Stimulated activated CD4-positive, alpha-beta T cell treated with anti-CD3 and anti-CD28 coated beads, Interleukin-2, amount 100 ng/mL, for 48 hours (primary cell): ENCODE data around the gene OR5W2.
"Not testable (repeated sequence)": the region's sequence is repeated elsewhere in the genome, so short reads cannot be mapped to it uniquely, and the experiment has no call there.

Experiments used
- DNase-seq, 2 donors: peaks; one replicate each; pipeline ENCODE4 v3.0.0-alpha.2; 2020

OR5W2 gene

DNA sequence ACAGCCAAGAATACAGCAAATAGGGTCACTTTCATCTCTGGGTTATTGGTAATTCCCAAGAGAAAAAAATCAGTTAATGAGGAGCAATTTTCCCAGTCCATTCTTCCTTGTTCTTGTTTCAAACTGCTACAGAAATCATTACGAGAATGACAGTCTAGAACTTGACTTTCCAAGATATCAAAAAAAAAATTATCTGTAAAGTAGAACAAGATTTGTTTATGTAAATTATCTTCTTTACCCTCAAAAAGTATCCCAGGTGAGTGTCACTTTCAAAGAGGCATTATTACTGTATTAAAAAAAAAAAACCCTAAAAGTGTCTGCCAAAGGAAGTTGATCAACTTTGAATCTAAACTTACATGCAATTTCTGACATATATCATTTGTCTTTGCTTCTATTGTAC lies at the start of gene OR5W2:
OR5W2 (minus strand) TSS at position 101 of the 400 bp plus-strand sequence; CDS start at position 101, 0 bp downstream.
- no peak for DNase-seq

DNA sequence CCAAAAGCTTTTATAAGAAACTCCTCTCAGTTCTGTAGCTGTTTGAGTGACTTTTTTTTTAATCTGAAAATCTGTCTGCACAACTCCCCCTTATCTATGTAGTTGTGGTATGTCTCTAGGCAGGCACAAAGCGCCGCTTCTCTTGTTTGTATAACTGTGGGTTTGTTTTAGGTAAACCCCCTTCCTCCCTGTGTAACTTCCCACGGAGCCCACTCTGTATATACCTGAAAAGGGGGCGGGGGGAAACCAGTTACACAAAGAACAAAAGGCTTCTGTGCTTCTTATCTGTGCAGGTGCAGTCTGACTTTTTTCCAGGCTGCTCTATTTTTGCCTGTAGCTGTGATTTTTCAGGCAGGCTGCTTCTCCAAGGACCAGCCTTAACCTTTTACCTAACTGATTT lies 42.1 kb upstream of the OR5W2 start:
- no peak for DNase-seq

DNA sequence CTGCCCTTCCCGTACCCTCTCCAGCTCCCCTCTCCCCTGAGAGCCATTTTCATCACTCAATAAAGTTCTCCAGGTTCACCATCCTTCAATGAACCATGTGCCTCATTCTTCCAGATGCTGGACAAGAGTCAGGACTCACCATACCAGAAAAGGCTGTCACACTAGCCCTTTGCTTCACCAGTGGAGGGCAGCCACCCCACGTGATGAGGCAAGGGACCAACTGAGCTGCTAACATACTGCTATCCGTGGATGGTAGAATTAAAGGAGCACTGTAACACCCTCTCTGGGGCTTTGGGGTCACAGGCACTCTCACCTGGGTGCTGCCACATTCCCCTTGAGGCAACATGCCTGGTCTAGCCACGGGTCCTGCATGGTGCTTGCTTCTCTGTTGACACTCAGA lies 34.9 kb upstream of the OR5W2 start:
- DNase-seq = no peak

DNA sequence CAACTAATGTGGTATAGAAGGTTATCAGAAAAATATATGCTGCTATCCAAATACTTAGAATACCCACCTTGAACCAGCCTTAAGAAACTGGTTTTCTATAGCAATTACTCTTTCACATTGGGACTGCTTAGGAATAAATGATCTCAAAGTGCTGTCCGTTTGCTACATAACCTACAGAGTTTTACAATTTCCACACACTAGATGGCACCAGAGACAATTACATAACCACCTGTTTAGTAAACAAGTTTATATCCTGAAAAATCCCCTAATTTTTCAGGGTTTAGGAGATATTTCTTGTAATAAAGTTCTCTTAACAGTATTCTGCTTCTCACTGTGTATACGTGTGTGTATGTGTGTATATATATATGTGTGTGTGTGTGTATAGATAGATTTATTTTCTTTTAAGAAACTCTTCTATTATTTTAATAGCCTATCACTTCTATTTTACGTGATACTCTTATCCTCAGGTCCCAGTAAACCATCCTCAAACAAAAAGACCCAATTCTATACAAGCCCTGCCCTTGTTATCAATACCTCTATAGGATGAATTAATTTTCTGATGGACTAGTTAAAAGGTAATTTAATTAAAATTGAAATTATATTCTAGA lies 28.5 kb upstream of the OR5W2 start:
- DNase-seq = no peak

DNA sequence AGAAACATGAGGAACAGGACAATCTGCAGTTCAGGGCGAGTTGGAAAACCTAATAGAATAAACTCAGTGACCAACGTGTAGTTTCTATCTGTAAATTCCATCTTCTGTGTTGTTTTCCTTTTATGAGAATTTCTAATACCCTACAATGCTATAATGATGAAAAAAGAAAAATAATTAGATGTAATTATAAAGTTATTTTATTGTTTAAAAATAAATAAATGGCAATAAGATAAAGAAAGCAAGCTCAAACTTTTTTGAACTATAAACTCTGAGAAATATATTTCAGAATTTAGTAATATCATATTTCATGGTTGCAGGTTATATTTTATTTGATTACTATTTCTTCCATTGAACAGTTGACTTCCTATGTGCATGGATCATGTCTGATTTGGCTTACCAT lies 21.9 kb upstream of the OR5W2 start, which contains the start of gene OR5I1:
OR5I1 (minus strand) TSS at position 101 of the 400 bp plus-strand sequence; CDS start at position 101, 0 bp downstream.
- DNase-seq = no peak

DNA sequence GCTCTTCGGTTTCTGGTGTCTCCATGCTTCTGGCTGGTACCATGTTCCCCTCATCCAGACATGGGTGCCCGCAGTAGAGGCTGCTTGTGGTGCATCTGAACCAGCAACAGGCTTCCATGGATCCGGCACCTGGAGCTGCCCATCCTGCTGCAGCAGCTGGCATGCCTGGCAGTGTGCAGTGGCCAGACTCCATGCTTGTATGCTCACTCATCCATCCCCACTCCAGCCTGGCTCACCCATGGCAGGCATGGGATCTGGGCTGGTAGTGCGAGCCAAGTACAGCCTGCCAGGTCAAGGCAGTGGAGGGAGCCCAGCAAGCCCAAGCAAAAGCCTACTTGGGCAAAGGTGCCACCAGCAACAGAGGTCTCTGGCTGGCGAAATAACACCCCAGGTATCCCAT lies 6.2 kb upstream of the OR5W2 start:
- DNase-seq = no peak

DNA sequence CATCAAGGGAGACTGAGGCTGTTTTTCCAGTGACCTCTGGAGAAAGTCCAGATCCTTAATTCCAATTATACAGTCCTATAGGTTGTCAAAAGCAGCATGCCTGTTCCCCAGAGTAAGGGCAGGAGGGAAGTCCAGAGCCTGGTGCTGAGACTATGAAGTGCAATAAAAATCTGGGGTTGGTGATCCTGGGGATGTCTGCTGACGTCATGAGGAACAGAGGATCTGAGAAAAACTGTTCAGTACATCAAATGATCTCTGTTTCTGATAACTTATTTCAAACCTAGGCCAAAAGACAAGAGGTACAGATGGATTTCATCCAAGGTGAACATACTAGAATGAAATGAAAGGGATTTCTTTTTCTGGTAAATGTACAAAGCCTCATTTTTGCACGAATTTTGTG lies 12.1 kb downstream of the OR5W2 start:
- DNase-seq = no peak

DNA sequence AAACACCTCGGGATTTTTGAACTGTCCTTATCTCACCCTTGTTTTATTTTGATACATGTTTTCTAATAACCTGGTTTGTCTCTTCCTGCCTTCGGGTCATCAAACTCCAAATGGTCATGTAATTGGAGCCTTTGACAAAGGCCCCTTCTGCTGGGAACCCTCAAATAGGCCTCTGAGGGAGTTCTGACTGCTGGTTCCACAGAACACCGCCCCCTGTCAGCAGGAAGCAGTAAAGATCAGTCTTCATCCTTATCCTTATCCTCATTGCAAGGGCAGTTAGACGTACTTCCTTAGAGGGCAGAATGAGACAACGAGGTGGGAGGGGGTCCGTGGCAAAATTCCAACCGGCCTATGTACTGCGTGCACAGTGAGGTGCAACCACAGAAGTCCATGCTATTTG lies 19.2 kb downstream of the OR5W2 start:
- DNase-seq = no peak

DNA sequence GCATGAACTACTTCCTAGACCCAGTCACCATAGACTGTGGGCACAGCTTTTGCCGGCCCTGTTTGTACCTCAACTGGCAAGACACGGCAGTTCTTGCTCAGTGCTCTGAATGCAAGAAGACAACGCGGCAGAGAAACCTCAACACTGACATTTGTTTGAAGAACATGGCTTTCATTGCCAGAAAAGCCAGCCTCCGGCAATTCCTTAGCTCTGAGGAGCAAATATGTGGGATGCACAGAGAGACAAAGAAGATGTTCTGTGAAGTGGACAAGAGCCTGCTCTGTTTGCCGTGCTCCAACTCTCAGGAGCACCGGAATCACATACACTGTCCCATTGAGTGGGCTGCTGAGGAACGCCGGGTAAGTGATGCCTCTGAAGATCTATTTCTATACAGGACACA lies 28.9 kb downstream of the OR5W2 start:
- DNase-seq = not testable (repeated sequence)

DNA sequence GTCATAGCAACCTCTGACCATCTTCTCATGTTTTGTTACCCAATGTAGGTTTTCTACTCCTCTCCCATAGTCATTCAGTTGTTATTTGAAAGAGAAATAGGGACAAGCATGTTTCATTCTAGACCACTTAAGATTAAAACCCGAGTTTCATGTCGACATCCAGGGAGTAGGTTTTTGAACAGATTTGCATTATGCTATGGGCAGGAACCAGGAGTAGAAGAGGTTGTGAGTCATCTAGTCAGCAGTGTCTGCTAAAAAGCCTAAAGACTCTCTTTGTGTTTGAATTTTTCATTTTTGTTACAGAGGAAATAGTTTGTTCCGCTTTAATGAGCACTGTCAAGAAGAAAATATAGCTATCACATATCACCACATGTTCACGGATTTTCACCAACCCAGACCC lies 29.4 kb downstream of the OR5W2 start:
- not testable (repeated sequence) for DNase-seq

DNA sequence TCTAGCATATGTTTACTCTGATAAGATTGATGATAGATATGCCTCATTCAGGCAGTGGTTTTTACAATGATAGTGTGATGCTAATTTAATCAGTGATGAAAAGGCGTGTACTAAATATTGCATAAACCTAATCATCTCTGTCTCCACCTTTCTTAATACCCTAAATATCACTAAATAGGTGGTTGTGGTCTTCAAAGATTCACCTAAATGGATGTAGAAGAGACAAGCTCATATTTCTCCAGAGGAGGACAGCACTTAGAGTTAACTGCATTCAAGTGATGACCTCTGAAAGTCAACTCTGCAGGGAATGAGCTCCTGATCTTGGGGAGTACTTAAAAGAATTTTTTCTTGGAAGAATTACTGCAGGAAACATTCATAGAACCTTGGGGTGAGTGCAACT lies 31.4 kb downstream of the OR5W2 start, which contains the start of gene TRIM51:
TRIM51 (plus strand) TSS at position 301 of the 400 bp plus-strand sequence. CDS start 2,132 bp downstream, outside the sequence.
- DNase-seq = not testable (repeated sequence)

DNA sequence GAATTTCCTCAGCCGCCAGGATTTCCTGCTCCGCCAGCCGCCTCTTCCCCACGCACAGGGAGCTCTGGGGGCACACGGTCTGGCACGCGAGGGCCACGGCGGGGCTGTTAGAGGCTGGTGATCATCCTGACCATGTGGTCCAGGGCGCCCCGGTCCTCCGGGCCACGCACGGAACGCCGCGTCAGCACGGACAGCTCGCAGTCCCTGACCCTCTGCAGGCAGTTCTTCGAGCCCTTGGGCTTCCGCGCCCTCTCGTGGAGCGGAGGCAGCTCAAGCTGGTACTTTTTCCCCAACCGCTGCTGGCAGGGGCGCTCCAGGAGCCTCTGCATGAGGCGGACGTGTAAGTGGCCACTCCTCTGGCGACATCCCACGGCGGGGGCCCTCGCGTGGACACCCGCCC lies 41.2 kb downstream of the OR5W2 start:
- DNase-seq = not testable (repeated sequence)

DNA sequence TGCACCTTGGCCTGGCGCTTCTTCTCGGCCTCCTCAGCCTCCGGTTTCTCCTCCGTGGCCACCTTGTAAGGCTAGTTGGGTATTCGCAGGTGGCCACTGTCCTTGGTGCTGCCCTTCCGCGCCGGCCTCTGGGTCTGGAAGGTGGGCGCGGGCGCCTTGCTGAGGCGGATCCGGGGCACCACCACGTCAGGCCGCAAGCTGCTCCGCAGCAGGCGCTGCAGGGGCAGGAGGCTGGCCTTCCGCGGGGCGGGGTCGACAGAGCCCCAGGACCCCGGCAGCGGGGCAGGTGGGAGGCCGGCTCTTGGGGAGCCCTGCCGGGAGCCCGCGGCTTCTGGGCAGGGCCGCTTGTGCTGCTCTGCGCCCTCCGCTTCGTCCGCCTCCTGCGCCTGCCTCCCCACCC lies 41.7 kb downstream of the OR5W2 start:
- not testable (repeated sequence) for DNase-seq

DNA sequence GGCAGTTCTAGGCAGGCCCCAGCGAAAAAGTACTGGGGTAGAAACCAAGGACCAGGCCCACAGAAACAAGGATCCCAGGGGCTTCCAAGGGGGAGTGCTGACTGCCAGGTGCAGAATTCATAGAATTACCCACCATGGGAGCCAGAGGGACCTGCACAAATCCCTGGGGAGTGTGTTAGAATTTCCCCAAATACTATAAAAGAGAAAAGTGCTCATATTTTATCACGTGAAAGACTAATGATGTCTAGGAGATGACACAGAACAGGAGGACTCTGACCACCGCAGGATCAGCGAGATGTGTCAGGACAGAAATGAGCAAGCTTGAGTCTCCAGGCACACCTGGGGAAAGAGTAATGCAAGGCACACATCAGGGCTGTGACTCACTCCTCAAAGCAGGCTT lies 47.0 kb downstream of the OR5W2 start:
- DNase-seq = not testable (repeated sequence)
